Measurements from ENCODE around the gene GTF3C1.

GTF3C1 gene

DNA sequence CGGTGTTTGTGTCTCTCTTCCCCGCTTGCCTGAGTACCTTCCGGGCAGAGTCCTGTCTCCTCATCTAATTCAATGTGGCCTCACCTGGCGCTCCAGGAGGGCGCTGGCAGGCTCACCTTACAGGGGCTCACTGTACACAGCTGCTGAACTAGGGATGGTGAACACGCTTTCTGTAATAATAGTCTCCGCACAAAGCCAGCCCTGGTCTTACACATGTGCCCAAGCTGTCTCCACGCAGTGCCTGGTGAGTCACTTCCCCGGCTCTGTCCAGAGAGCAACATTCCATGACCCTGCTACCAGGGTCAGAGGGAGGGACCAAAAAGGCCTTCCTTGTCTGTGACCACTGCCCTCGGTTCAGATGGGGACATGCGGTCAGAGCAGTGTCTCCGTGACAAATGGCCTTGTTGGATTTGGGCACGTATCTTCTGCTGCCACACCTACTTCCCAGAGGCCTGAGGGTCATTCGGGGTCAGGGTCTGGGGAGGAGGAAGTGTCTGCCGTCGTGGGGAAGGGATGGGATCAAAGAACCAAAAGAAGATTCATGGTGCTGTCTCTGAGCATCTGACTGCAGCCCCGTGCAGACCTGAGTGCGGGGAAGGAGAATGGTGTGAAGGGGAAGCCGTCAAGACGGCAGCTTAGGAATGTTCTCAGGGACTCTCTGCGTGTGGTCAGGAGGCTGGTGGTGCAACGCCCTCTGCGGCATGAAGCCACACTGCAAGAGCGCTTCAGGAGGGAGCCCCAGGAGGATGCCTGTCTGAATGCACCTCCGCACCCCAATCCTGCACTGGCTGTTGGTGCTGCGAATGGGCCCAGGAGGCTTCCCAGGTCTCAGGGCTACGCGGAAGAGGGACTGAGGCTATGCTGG lies 78.9 kb downstream of the GTF3C1 start:
- H3K4me3 ChIP-seq (ENCODE audit: low read depth, low read length): no peak overlapping the region
- no peak for DNase-seq (ENCODE audit: low read depth)
- TF ChIP-seq, protein P1, sequence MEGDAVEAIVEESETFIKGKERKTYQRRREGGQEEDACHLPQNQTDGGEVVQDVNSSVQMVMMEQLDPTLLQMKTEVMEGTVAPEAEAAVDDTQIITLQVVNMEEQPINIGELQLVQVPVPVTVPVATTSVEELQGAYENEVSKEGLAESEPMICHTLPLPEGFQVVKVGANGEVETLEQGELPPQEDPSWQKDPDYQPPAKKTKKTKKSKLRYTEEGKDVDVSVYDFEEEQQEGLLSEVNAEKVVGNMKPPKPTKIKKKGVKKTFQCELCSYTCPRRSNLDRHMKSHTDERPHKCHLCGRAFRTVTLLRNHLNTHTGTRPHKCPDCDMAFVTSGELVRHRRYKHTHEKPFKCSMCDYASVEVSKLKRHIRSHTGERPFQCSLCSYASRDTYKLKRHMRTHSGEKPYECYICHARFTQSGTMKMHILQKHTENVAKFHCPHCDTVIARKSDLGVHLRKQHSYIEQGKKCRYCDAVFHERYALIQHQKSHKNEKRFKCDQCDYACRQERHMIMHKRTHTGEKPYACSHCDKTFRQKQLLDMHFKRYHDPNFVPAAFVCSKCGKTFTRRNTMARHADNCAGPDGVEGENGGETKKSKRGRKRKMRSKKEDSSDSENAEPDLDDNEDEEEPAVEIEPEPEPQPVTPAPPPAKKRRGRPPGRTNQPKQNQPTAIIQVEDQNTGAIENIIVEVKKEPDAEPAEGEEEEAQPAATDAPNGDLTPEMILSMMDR (IDR thresholded peaks at IDR 0.05; ENCODE audit: control insufficient read depth, extremely low read depth, insufficient read depth): no peak

DNA sequence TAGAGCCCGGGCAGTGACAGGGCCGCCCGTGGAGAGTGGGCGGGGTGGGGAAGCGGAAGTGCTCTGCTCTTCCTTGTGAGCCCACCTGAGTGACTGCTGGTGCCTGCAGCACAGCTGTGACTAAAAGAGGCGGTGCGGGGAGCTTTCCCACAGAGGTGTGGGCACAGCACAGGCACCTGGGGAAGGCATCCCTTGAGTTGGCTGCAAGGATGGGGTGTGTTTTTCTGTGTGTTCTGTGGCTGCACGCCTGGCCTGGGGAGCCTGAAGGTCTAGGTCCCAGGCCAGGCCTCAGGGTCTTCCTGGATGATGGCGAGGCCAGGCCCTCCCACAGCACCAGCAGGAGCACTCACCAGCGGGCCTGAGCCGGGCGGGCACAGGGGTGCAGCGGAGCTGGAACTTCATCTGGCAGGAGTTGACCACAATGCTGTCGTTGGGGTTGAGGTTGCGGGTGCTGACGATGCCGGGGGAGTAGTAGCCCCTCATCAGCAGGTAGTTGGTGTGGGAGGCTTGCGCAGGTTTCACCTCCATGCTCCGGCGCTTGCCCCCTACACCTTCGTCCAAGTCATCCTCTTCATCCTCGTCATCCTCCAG lies 80.7 kb downstream of the GTF3C1 start:
- DNase-seq (ENCODE audit: low read depth): no peak
- H3K4me3 ChIP-seq (ENCODE audit: low read depth, low read length): no peak overlapping the region
- TF ChIP-seq, protein P1 (IDR thresholded peaks at IDR 0.05; ENCODE audit: control insufficient read depth, extremely low read depth, insufficient read depth): no peak

DNA sequence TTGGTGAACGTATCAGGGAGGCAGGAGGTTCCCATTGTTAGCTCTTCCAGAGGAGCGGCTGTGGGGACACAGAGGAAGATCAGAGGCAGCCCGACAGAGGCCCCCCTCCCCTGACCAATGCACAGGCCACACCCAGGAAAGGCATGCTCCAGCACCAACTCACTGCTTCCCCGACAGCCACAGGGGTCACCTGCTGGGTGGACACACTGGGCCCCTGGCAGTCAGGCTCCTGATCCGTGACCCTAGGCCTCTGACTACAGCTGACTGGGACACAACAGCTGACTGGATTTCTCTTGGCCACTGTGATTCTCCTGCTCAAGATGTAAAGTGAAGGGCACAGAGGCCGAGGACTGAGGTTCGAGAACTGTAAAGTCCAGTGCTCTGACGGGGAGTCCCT lies 84.2 kb downstream of the GTF3C1 start:
- TF ChIP-seq, protein P1 (IDR thresholded peaks at IDR 0.05; ENCODE audit: control insufficient read depth, extremely low read depth, insufficient read depth): no peak
- no peak for DNase-seq (ENCODE audit: low read depth)
- no peak overlapping the region for H3K4me3 ChIP-seq (ENCODE audit: low read depth, low read length)

GRCh38 chr16:27464626-27465482 lies 84.9 kb downstream of the GTF3C1 start:
- TF ChIP-seq, protein P1 (IDR thresholded peaks at IDR 0.05; ENCODE audit: control insufficient read depth, extremely low read depth, insufficient read depth): no peak
- no peak overlapping the region for H3K4me3 ChIP-seq (ENCODE audit: low read depth, low read length)

GRCh38 chr16:27463741-27464591 lies 85.7 kb downstream of the GTF3C1 start:
- TF ChIP-seq, protein P1 (IDR thresholded peaks at IDR 0.05; ENCODE audit: control insufficient read depth, extremely low read depth, insufficient read depth): no peak
- DNase-seq (ENCODE audit: low read depth): no peak

More at GRCh38 chr16:27464626-27465482, 84.9 kb downstream of the GTF3C1 start:
- DNase-seq (ENCODE audit: low read depth): no peak

More at GRCh38 chr16:27463741-27464591, 85.7 kb downstream of the GTF3C1 start:
- H3K4me3 ChIP-seq (ENCODE audit: low read depth, low read length): no peak overlapping the region

Measured in LNCaP clone FGC (cell line).